Thymus (tissue), 11 donors: ENCODE measurements around the gene FBXO27. TPM values are rescaled to one million over a fixed set of nuclear protein-coding genes. Genes with fewer than 3 reads are reported as not detected.
A peak's percentile ranks its signal among the peaks of the same experiment; 100 is the strongest.
"Not testable (repeated sequence)": the region's sequence is repeated elsewhere in the genome, so short reads cannot be mapped to it uniquely, and the experiment has no call there.

Experiments
- DNase-seq, 9 donors: peaks; one replicate each; pipeline ENCODE4 v3.0.0-alpha.2; 2013; ENCODE audit warnings: low spot score in 9 of 9, low read depth in 6 of 9, missing footprints in 1 of 9
- H3K27ac ChIP-seq, 2 donors: one replicate each; pipeline ENCODE4 v1.5.1; 2013; ENCODE audit warnings: control low read depth in 1 of 2, low read depth in 1 of 2, low read length in 1 of 2, mild to moderate bottlenecking in 1 of 2, moderate library complexity in 1 of 2
- H3K27me3 ChIP-seq, 2 donors: one replicate each; pipeline ENCODE4 v1.5.1; 2013; ENCODE audit warnings: low read length in 1 of 2; ENCODE audit not compliant: control insufficient read depth in 2 of 2, insufficient read depth in 1 of 2
- H3K36me3 ChIP-seq, 2 donors: one replicate each; pipeline ENCODE4 v1.5.1; 2013; ENCODE audit warnings: low read length in 1 of 2, mild to moderate bottlenecking in 1 of 2, moderate library complexity in 1 of 2; ENCODE audit not compliant: control insufficient read depth in 2 of 2, insufficient read depth in 2 of 2
- H3K4me1 ChIP-seq, 2 donors: one replicate each; pipeline ENCODE4 v1.5.1; 2013; ENCODE audit warnings: low read length in 2 of 2; ENCODE audit not compliant: control insufficient read depth in 2 of 2, insufficient read depth in 2 of 2
- H3K4me3 ChIP-seq, 2 donors: one replicate each; pipeline ENCODE4 v1.5.1; 2013; ENCODE audit warnings: low read length in 2 of 2, control low read depth in 1 of 2, mild to moderate bottlenecking in 1 of 2
- H3K9me3 ChIP-seq, 2 donors: one replicate each; pipeline ENCODE4 v1.5.1; 2013; ENCODE audit warnings: low read length in 1 of 2, mild to moderate bottlenecking in 1 of 2; ENCODE audit not compliant: control insufficient read depth in 2 of 2, insufficient read depth in 1 of 2
- WGBS: extraction: QIAGEN DNeasy Blood & Tissue Kit; methylation state at CpG from one replicate; pipeline ENCODE4 v1.1.7; 2013; 5-methylcytosine and 5-hydroxymethylcytosine counted together
- polyA plus RNA-seq: library from polyadenylated mRNA; stranded (reverse); fragments of 200-250 nt; gene quantifications from one replicate; pipeline ENCODE4 v1.2.3, GENCODE V29; 2013
- total RNA-seq: library from RNA; stranded (reverse); fragments of 120-200 nt; gene quantifications from one replicate; pipeline ENCODE4 v1.2.4, GENCODE V29; 2013
- donor health status: healthy.

Gene FBXO27
- total and polyA plus RNA-seq, 2 donors, result 2.6 to 9.0 TPM

GRCh38 chr19:38987745-38988144, 44.6 kb downstream of the FBXO27 start:
- not testable (repeated sequence) for DNase-seq

GRCh38 chr19:38985262-38985661, 47.1 kb downstream of the FBXO27 start:
- WGBS, result 96% methylated on average over 1 of the region's 1 CpG
- H3K27ac ChIP-seq, result no peak overlapping the region

More at GRCh38 chr19:38987745-38988144, 44.6 kb downstream of the FBXO27 start:
- H3K4me3 ChIP-seq, H3K4me1 ChIP-seq, H3K9me3 ChIP-seq, H3K27ac ChIP-seq, H3K27me3 ChIP-seq, H3K36me3 ChIP-seq: not testable (repeated sequence)
- 95% methylated on average over 6 of the region's 6 CpGs for WGBS

GRCh38 chr19:38980583-38981374, 51.6 kb downstream of the FBXO27 start:
- Histone ChIP-seq H3K36me3 (no peaks in the 10 kb centered on the region), H3K27ac (no peak overlapping the region), H3K4me1 (peaks cover 0 to 4% of the 10 kb centered on the region in 2 donors), H3K4me3 (no peak overlapping the region), H3K27me3 (peaks cover 5 to 11% of the 10 kb centered on the region in 2 donors), H3K9me3 (peaks cover 0 to 10% of the 10 kb centered on the region in 2 donors)
- DNase-seq, result no peak
- 96% methylated on average over 10 of the region's 10 CpGs for WGBS

More at GRCh38 chr19:38985262-38985661, 47.1 kb downstream of the FBXO27 start:
- DNase-seq, result no peak
- Histone ChIP-seq H3K4me3 (no peak overlapping the region), H3K4me1 (no peaks in the 10 kb centered on the region), H3K36me3 (no peaks in the 10 kb centered on the region), H3K9me3 (peaks cover 0 to 10% of the 10 kb centered on the region in 2 donors), H3K27me3 (no peaks in the 10 kb centered on the region)

- 90% methylated on average over 5 of the region's 5 CpGs for WGBS
- Histone ChIP-seq H3K27me3 (peaks cover 15 to 19% of the 10 kb centered on the region in 2 donors), H3K4me1 (peaks cover 0 to 4% of the 10 kb centered on the region in 2 donors), H3K9me3 (peaks cover 0 to 10% of the 10 kb centered on the region in 2 donors), H3K36me3 (no peaks in the 10 kb centered on the region), H3K27ac (no peak overlapping the region), H3K4me3 (no peak overlapping the region)
- no peak for DNase-seq
These were observed 52.5 kb downstream of the FBXO27 start for GRCh38 chr19:38979812-38980211.

GRCh38 chr19:38978326-38978689, 54.0 kb downstream of the FBXO27 start:
- H3K27ac ChIP-seq, result no peak overlapping the region
- DNase-seq, result no peak
- peaks cover 20 to 29% of the 10 kb centered on the region in 2 donors for H3K27me3 ChIP-seq
- H3K4me1 ChIP-seq, result peaks cover 0 to 4% of the 10 kb centered on the region in 2 donors
- no peak overlapping the region for H3K4me3 ChIP-seq
- H3K9me3 ChIP-seq, result peaks cover 0 to 10% of the 10 kb centered on the region in 2 donors
- WGBS, result 94% methylated on average over 3 of the region's 3 CpGs
- no peaks in the 10 kb centered on the region for H3K36me3 ChIP-seq

- H3K27me3 ChIP-seq, result peaks cover 20 to 29% of the 10 kb centered on the region in 2 donors
- H3K4me1 ChIP-seq, result peaks cover 0 to 4% of the 10 kb centered on the region in 2 donors
- H3K36me3 ChIP-seq, result no peaks in the 10 kb centered on the region
- no peak overlapping the region for H3K27ac ChIP-seq
- no peak for DNase-seq
- H3K9me3 ChIP-seq, result peaks cover 0 to 10% of the 10 kb centered on the region in 2 donors
- WGBS, result 74% methylated on average over 15 of the region's 15 CpGs
- no peak overlapping the region for H3K4me3 ChIP-seq
These were observed 54.7 kb downstream of the FBXO27 start for GRCh38 chr19:38977445-38978325.

GRCh38 chr19:38975861-38976271, 56.5 kb downstream of the FBXO27 start:
- WGBS, result 33% methylated on average over 20 of the region's 22 CpGs
- peak overlapping the region in 1 of 2 donors; percentile 33 for H3K4me3 ChIP-seq

GRCh38 chr19:38975214-38975860, 57.0 kb downstream of the FBXO27 start, which contains the start of gene FBXO17:
FBXO17 (minus strand) TSS chr19:38975742; CDS start chr19:38950319, 25,423 bp downstream.
- peaks cover 0 to 4% of the 10 kb centered on the region in 2 donors for H3K4me1 ChIP-seq
- WGBS, result 14% methylated on average over 63 of the region's 63 CpGs
- peaks cover 20 to 29% of the 10 kb centered on the region in 2 donors for H3K27me3 ChIP-seq
- peaks cover 0 to under 1% of the 10 kb centered on the region in 2 donors for H3K9me3 ChIP-seq
- H3K27ac ChIP-seq, result peak within 1 kb of the TSS in 1 of 2 donors; percentile 43
- peak within 1 kb of the TSS; percentile 29 to 33 for H3K4me3 ChIP-seq
- no peak for DNase-seq
- no peaks in the 10 kb centered on the region for H3K36me3 ChIP-seq

More at GRCh38 chr19:38975861-38976271, 56.5 kb downstream of the FBXO27 start:
- Histone ChIP-seq H3K27me3 (peaks cover 20 to 29% of the 10 kb centered on the region in 2 donors), H3K4me1 (peaks cover 0 to 4% of the 10 kb centered on the region in 2 donors), H3K36me3 (no peaks in the 10 kb centered on the region), H3K9me3 (peaks cover 0 to 6% of the 10 kb centered on the region in 2 donors), H3K27ac (no peak overlapping the region)
- DNase-seq, result no peak
